GM18499 (cell line): ENCODE data around the gene DIAPH3.

Source experiments
- ATAC-seq: cut with Tn5 transposase; IDR thresholded peaks from one replicate; pipeline ENCODE4 v1.9.1; 2021; ENCODE audit warnings: moderate number of reproducible peaks; ENCODE audit not compliant: insufficient read depth, unreplicated experiment

DIAPH3 gene

GRCh38 chr13:59746291-59746962, 417.3 kb downstream of the DIAPH3 start:
- ATAC-seq: no peak

GRCh38 chr13:59745392-59745788, 418.3 kb downstream of the DIAPH3 start:
- ATAC-seq: no peak

- ATAC-seq: no peak
These were observed 418.9 kb downstream of the DIAPH3 start for GRCh38 chr13:59744747-59745391.

- no peak for ATAC-seq
These were observed 420.5 kb downstream of the DIAPH3 start for GRCh38 chr13:59743195-59743594.

GRCh38 chr13:59742467-59742866, 421.3 kb downstream of the DIAPH3 start:
- no peak for ATAC-seq

GRCh38 chr13:59738921-59739320, 424.8 kb downstream of the DIAPH3 start:
- ATAC-seq: no peak

GRCh38 chr13:59734393-59734792, 429.3 kb downstream of the DIAPH3 start:
- ATAC-seq: peak; percentile 99

GRCh38 chr13:59733744-59734143, 430.0 kb downstream of the DIAPH3 start:
- no peak for ATAC-seq

- no peak for ATAC-seq
These were observed 433.7 kb downstream of the DIAPH3 start for GRCh38 chr13:59730026-59730425.

- no peak for ATAC-seq
These were observed 434.7 kb downstream of the DIAPH3 start for GRCh38 chr13:59728896-59729545.

- no peak for ATAC-seq
These were observed 441.5 kb downstream of the DIAPH3 start for GRCh38 chr13:59721926-59722910.

- no peak for ATAC-seq
These were observed 448.1 kb downstream of the DIAPH3 start for GRCh38 chr13:59715611-59716010.

- ATAC-seq: no peak
These were observed 452.6 kb downstream of the DIAPH3 start for GRCh38 chr13:59710996-59711701.

GRCh38 chr13:59710416-59710815, 453.3 kb downstream of the DIAPH3 start:
- ATAC-seq: no peak

GRCh38 chr13:59706101-59706976, 457.4 kb downstream of the DIAPH3 start:
- peak; percentile 56 for ATAC-seq

GRCh38 chr13:59702269-59702668, 461.5 kb downstream of the DIAPH3 start:
- no peak for ATAC-seq

GRCh38 chr13:59701261-59701660, 462.5 kb downstream of the DIAPH3 start:
- no peak for ATAC-seq

- no peak for ATAC-seq
These were observed 463.4 kb downstream of the DIAPH3 start for GRCh38 chr13:59700281-59700680.

GRCh38 chr13:59696271-59696670, 467.5 kb downstream of the DIAPH3 start:
- ATAC-seq: no peak
